ENCODE data around the gene KLHL2.
"Not testable (repeated sequence)": the region's sequence is repeated elsewhere in the genome, so short reads cannot be mapped to it uniquely, and the experiment has no call there.

DNA sequence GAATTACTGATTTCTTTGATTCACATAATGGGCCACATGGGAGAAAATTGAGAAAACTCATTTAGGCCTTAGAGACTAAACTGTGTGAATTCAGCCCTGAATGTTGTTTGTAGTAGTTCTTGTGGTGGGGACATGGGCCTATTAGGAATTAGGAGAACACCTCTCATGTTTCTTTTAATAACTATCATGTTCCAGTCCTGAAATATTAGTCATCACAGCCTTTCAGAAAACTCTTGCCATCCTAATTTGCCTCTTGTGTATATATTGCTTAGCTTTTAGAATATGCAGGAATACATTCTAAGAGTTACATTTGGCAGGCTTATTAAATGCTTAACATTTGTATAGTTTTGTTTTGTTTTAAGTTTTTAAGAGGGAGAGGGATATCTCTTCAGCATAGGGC is 33.4 kb downstream of the KLHL2 start:
- TF ChIP-seq KLF16 (tag by site-specific recombination; IDR thresholded peaks at IDR 0.05); REST (tag by site-specific recombination; IDR thresholded peaks at IDR 0.05); CTCF (tag by site-specific recombination; IDR thresholded peaks at IDR 0.05); SETDB1 (IDR thresholded peaks at IDR 0.05; ENCODE audit: insufficient read length, low read length): not testable (repeated sequence)

All from HEK293 (cell line).